COLO668 (cell line): ENCODE data around the gene SCN9A.
"Not testable (repeated sequence)": the region's sequence is repeated elsewhere in the genome, so short reads cannot be mapped to it uniquely, and the experiment has no call there.

Experiments used
- DNase-seq: peaks from one replicate; lab custom pipeline; 2025; ENCODE audit not compliant: unreplicated experiment; lab: John Stamatoyannopoulos, UW

Gene SCN9A

DNA sequence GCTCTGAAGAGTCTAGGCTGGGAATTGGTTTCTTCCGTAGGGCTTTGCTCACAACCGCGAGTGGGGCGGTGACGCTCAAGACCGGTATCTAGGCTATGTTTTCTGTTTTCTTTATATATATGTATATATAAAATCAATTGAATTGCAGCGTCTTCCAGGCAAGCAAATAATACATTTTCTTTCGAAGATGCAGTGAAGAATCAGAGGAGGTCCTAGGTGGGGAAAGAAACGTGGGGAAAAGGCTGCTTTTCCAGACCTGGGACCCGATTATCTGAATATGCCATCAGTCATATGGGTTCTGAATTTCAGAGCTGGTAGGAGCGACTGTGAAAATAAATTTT is 714 bp upstream of the SCN9A start:
- no peak for DNase-seq

DNA sequence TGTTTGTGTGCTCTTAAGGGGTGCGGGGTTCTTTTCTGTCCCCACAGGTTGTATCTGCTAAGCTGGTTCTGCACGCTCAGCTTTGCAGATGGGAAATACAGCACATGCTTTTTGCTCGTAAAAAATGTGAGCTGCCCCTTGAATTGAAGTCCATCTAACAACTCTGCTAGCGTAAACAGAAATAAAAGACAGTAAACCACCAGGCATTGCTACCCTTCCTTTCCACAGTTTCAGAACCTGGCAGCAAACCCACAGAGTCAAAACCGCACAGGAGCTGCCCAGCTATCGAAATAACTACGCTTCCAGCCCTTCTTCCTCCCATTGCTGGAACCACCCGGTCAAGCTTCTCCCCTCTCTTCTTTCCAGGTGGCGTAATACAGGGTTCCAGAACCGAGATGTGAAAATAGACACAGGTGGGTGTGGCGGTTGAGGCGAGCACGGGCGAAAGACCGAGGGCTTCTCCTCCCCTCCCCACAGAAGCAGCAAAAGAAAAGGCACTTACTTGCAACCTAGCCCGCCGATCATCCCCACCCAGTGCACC is 479 bp downstream of the SCN9A start:
- DNase-seq = peak; percentile 46

DNA sequence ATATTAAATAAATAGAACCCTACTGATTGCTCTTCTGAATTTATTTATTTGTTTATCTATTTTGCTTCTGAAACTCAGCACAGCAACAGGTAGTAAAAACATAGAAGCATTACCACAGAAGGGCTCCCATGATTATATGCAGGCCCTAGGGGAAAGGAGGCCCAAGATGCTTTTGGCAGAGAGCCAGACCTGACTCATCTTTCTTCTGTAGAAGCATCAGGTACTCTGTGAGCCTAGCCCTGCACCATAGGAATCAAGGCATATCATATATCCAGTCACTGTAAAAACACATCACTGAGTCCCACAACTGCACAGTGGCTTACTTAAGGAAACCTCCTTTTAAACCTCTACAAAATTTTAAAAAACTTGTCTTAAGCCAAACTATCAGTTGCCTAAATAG is 1.8 kb downstream of the SCN9A start:
- peak; percentile 95 for DNase-seq

DNA sequence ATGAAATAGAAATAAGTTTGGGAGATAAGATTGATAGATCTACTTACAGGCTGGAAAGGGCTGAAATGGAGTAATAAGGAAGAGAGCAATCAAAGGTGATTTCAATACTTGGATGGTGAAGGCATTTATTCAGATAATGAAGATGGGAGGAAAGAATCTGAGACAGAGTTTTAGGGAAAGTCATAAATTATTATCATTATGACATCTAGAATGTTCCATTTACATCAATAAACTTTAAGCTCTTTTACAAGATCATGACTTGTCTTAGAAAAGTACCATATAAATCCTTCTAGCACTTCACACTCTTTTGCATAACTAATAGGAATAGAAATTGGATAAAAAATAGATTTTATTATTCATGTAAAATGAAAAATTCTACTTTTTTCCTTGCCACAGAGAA is 2.2 kb downstream of the SCN9A start:
- DNase-seq = no peak

DNA sequence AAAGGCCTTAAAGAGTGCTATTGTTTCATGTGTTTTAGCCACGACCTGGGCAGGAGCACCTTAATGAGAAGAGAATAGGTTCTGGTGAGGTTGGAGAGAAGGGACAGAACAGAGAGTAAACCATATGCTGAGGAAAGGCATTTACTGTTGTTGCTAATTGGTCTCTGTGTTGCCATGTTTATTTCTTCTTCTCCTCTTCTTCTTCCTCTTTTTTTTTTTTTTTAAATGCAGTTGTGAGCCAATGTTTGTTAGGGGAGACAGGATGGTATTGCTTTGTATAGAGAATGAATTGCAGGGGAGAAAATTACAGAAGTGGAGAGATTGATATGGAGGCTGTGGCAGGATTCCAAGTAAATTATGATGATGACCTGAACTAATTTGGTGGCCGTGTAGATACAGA is 2.6 kb downstream of the SCN9A start:
- no peak for DNase-seq

DNA sequence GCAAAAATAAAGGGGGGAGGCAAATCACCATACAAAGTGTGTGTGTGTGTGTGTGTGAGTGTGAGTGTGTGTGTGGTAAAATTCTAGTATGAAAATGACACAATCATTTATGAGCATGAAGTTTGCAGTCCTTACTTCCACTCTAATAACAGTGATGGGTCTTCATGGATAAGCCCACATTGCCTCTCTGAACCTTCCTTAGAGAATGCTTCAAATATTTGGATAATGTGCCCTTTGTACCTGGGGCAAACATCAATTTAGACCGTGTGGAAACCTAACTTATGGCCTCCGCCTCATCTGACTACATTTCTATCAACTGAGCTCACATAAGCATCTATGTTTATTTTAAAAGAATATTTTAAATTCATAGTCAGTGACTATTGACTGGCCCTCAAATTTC is 3.7 kb downstream of the SCN9A start:
- no peak for DNase-seq

DNA sequence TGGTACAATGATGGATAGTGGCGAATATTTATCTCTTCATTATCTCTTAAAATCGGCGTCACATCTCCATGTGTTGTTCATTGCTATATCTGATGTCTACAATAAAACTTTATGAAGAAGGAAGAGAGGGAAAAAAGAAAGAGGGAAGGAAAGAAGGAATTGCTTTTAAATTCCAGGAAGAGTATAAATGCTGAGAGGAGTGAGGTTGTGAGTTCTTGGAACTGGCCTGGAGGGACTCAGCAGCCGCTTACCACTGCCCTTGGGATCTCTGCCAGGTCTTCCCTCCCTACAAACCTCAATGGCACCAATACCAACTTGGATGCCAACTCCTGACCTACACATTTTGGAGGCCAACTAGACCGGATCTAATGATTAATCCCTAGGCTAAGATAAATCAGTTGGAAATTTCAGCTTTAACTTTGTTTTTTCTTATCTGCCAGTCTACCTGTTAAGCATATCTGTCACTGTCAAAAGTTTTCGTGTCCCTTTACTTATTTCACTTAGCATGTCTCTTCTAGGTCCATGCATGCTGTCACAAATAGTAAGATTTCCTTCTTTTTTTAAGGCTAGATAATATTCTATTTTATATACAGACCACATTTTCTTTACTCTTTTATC is 9.8 kb downstream of the SCN9A start:
- DNase-seq = no peak

DNA sequence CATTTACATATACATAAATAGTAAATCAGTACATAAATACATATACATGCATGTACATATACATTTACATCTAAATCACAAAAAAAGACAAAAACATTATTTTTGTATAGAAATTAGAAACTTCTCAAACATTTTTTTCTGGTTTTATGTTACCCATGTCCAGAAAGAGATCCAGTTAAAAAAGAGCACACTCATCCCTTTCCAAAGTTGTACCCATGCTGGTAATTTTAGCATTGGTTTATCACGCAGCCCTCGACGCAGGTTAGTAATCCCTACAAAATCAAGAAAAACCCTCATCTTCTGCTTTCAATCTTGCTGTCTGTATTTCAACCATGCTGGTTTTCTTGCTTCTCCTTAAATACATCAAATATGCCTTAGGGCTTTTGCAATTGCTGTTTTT is 10.5 kb downstream of the SCN9A start:
- DNase-seq = no peak

DNA sequence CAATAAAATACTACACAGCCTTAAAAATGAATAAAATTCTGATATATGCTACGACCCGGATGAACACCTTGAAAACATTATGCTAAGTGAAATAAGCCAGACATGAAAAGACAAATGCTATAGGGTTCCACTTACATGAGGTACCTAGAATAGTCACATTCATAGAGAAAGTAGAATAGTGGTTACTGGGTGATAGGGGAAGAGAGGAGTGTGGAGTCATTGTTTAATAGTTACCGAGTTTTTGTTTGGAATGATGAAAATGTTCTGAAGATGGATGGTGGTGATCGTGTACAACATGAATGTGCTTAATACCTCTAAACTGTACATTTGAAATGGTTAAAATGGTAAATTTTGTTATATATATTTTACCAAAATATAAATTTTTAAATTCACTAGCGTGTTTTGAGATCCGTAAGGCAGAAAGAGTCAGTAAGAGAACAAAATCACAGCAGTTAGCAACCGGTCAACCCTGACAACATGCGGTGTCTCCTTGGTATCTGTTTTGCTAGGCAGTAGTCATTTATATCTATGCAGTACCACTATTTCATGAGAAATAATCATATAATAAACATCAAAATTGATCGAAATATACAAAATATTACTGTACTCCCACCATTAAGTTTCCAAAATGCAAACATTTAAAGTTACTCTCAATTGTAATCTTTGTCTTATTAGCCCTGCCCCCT is 11.1 kb downstream of the SCN9A start:
- DNase-seq = no peak

DNA sequence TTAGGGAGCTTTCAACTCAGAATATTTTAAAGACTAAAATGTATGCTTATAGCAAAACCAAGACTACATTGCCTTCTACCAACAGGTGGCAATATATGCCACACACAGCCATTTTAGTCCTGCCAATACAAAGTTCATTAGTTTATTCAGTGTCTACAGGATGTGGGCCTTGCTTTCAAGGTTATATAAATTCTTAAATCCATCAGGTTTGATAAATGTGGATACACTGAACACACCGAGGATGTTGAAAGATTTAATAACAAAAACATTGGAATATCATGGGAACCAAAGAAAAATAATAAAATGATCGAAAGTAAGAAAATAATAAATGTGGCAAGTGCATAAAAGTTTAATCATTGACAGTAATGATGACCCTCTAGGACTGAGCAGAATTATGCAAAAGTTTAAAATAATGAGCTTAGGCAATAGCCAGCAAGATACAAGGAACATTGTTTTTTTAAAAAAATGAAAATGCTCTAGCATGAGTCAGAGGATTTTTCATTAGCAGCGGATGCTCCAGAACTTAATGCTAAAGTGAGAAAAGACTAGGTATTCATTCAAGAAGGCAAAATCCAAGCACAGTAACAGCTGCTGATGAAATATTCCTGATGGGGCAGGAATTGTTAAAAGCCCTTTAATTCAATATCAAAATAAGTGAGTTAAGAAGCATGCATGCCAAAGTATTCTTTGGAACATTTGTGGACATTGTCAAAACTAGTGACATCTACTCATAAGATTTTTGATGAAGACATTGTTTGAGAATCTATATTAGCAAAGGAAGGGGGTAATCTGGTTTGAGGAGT is 14.2 kb downstream of the SCN9A start:
- DNase-seq = no peak

DNA sequence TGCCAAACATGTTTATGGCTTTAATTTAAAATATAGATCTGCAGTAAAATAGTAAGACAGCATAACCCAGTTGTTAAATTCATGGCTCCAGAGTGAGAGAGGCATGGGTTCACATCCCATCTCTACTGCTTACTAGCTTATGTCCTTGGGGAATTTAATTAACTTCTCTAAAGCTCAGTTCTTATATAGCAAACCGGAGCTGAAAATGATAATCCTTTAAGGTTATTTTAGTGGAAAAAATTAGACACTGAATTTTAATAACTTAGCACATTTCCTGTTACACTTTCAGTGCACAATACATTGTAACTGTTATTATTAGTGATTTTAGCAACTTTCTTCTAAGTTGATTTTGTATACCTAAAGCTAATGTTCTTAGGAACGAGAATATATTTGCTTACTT is 14.8 kb downstream of the SCN9A start:
- no peak for DNase-seq

DNA sequence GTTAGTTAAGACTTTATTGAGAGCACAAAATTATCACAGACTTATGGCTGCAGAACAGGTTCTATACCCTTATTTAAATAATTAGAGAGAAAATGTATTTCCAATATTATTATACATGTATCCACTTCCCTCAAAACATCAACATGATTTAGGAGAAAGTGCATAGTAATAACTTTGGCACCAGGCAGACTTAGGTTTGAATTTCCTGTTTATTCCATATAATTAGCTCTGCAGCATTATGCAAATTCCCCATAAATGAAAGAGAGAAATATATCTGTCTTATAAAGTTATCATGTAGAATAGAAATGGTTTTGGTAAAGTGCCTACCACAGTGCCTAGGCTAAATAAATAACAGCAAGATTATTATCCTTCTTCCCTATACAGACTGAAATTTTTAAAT is 15.3 kb downstream of the SCN9A start:
- no peak for DNase-seq

DNA sequence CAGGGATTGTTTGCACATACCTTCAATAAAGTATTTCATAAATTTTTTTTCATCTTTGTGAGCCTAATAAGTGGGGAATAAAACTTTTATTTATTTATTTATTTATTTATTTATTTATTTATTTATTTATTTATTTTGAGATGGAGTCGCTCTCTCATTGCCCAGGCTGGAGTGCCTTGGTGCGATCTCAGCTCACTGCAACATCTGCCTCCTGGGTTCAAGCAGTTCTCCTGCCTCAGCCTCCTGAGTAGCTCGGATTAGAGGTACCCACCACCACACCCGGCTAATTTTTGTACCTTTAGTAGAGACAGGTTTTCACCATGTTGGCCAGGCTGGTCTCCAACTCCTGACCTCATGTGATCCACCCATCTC is 17.8 kb downstream of the SCN9A start:
- not testable (repeated sequence) for DNase-seq

DNA sequence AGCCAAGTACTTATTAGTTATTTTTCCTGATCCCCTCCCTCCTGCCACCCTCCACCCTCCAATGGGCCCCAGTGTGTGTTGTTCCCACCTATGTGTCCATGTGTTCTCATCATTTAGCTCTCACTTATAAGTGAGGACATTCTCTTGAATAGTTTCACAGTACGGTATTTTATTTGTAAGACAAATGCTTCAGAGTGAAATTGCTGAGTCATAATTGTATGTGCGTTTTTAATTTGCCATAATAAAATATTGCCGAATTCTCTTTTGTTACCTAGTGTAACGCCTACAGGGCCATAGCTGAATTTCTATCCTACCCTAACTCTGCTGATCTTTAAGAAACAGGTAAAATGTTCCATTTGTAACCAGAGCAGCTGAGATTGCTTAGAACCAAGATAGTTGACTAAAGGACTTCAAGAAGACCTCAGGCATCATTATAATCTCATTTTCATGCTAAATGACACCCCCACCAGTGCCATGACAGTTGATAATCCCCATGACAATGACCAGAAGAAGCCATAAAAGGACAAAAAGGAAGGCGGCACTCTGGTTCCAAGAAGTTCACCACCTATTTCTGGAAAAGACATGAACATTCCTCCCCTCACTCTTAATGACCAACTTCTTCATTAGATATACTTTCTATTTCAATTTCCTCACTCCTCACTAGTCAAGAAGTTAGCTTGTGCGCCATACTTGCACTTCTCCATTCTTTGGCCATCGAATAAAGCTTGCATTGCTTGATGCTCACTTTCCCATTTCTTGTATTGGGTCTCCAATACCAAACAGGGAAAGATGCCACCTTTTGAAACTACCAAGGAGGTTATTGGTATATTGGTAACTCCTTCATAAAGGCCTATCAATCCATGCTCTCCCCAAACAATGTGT is 18.4 kb downstream of the SCN9A start:
- no peak for DNase-seq

DNA sequence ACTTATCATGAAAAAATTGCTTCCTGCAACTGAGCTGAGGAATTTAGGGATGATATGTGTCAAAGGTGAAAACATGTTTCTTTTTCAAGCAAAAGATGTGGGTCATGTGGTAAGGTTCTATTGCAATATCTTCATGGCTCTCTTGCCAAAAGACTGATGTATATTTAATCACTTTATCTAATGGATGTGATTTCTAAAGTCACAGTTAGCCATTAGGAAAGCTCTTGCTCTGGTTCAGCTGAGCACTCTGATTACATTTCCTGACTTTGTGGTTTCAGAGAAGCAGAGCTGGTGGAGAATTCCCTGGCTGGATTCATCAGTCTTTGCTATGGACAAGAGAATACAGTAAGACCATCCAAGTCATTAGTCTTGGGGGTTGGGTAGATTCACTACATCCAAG is 24.4 kb downstream of the SCN9A start:
- DNase-seq = no peak

DNA sequence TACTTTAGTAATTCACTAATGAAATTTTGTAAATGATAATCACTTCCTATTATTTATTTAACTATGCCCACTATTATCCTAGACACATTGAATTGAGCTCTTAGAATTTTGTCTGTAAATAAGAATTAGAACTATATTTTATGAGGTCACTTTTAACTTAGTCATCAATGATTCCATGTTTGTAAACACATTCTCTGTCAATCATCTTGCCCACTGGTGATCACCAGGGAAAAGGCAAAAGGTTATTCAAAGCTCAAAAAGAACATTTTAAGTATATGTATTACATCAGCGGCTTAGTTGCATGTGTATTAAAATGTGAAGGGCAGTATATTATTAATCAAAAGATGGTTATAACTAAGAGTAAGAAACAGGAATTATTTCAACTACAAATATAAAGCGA is 25.2 kb downstream of the SCN9A start:
- DNase-seq = no peak

DNA sequence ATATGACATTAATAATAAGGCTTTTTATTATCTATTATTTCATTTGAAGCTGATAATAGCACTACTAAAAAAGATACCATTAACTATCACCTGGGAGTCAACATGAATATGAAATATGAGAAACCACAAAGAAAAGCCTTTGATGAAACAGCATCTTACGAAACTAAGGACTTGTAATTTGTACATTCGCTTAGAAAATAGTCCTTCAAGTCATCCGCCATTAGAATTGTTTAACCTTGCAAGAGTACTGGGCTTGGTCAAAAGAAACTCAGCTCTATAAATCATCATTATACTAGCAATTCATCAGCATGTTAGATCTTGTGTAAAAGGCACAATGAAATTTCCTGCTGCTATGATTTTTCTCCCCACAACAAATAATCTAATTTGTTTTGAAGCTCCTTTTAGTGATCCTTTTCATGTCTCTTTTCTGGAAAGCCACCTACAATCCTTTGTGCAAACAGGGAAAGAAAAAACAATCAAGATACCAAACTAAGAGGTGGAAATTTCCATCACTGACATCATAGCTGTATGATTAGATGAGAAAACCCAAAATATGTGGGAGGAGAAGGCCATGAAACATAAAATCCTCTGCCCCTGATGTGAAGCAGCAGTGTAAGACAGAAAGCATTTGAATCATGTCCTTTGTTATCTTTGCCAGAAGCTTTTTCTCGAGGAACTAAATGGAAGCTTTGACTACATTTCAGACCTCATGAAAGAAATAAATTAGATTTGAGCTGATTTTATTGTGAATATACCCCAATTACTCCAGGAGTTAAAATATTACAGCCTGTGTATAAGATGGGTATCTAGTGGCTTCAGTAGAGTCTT is 31.2 kb downstream of the SCN9A start:
- DNase-seq = no peak

DNA sequence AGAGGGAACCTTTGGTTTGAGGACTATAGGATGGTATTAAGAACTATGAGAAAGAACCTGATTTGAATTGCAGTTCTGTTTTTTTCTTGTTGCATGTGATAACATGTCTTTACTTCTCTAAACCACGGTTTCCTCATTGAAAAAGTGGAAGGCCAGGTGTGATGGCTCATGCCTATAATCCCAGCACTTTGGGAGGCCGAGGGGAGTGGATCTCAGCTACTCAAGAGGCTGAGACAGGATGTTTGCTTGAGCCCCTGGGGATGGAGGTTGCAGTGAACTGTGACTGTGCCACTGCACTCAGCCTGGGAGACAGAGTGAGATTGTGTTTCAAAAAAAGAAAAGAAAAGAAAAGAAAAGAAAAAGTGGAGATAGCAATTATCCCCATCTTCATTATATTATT is 32.3 kb downstream of the SCN9A start:
- DNase-seq = peak; percentile 49

DNA sequence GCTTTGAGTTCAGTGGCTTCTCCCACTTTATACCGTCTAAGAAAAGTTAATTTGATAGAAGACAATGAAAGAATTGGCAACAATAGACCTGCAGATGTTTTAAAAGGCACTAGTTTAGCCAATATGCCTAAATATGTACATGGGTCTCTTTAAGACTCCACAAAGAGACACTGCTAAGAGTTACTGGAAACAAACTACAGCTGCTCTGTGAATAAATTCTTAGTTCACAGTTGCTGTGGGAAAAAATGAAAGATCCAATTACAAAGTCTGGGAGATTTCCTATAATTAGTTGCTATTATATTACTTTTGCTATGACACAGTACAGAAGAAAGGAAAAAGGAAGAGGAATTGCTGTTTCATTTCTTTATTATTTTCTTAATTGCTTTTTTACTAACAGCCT is 34.3 kb downstream of the SCN9A start:
- no peak for DNase-seq

DNA sequence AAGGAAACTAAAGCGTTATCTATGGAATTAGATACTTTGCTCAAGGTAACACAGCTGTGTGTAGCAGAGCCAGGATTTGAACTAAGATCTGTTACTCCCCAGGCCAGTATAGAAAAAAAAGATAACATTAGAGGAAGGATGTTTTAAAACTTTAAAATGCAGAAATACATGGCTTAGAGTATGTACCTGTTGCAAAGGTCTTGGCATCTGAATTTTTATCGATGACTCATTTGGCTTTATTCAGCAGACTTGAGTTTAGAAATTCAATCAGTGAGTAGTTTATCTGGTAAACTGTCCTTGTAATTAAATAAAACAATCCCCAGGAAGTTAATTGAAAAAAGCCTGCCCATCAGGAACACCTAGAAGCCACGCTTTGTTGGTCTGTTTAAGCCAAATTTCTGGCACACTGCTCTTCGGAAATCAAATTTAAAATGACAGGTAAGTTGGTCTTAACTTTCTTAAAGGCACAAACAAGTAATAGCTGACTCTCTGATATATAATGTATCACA is 36.9 kb downstream of the SCN9A start:
- no peak for DNase-seq
